GM12874 (cell line): ENCODE data around the gene FOXP1.

Experiments
- TF ChIP-seq, protein P1 (sequence below): IDR thresholded peaks from 2 replicates; pipeline ENCODE4 v1.5.1; 2011; ENCODE audit warnings: low read depth, mild to moderate bottlenecking, control low read depth, low read length, moderate library complexity; ENCODE audit not compliant: insufficient read depth

FOXP1 gene

DNA sequence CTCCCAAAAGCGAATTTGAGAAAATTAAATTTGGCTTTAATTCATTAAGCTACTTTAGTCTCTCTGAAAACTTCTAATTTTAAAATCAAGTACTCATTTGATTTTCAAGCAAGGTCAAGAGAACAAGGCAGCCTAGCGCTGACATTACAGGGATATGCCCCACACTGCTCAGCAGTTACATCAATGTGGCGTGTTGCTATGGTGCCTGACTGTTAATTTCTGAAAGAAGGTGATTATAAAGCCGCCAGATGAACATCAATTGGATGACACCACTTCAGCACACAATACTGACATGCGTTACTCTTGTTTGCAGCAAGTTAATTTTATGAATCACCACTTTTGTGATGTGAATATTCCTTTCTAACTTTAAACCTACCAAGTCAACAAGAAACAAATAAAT, 284.4 kb downstream of the FOXP1 start:
- TF ChIP-seq, protein P1, sequence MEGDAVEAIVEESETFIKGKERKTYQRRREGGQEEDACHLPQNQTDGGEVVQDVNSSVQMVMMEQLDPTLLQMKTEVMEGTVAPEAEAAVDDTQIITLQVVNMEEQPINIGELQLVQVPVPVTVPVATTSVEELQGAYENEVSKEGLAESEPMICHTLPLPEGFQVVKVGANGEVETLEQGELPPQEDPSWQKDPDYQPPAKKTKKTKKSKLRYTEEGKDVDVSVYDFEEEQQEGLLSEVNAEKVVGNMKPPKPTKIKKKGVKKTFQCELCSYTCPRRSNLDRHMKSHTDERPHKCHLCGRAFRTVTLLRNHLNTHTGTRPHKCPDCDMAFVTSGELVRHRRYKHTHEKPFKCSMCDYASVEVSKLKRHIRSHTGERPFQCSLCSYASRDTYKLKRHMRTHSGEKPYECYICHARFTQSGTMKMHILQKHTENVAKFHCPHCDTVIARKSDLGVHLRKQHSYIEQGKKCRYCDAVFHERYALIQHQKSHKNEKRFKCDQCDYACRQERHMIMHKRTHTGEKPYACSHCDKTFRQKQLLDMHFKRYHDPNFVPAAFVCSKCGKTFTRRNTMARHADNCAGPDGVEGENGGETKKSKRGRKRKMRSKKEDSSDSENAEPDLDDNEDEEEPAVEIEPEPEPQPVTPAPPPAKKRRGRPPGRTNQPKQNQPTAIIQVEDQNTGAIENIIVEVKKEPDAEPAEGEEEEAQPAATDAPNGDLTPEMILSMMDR, result no peak

DNA sequence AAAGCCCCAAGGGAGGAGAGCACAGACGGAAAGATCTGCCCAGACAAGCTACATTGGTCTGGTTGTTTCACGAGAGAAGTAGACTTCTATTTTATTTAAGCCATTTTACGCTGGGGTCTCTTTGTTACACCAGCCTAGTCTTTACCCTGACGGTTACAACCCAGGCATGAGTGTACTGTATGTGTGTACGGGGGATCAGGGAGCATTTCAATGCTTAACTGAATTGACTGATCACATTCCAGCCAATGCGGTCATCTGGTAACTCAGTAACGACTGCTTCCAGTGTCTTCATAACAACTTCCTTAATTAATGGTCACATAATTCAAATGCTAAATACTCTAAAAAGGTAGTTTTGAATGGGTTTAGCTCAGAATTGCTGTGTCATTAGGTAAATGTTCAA, 288.6 kb downstream of the FOXP1 start:
- TF ChIP-seq, protein P1, result no peak

DNA sequence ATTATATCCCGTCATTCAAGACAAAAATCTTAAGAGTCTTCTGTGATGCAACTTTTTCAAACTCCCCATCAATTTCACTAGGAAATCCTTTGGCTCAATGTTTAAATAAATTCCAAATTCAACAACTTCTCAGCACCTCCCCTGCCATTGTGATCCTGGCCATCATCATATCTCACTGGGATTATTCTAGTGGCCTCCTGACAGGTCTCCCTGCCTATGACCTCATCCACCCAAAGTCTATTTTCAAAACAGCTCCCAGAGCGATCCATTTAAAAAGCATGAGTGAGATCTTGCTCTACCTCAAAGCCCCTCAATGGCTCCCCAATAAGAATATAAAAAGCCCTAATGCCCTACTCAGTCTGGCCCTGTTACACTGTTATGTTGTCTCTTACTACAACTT, 293.2 kb downstream of the FOXP1 start:
- TF ChIP-seq, protein P1, result no peak

DNA sequence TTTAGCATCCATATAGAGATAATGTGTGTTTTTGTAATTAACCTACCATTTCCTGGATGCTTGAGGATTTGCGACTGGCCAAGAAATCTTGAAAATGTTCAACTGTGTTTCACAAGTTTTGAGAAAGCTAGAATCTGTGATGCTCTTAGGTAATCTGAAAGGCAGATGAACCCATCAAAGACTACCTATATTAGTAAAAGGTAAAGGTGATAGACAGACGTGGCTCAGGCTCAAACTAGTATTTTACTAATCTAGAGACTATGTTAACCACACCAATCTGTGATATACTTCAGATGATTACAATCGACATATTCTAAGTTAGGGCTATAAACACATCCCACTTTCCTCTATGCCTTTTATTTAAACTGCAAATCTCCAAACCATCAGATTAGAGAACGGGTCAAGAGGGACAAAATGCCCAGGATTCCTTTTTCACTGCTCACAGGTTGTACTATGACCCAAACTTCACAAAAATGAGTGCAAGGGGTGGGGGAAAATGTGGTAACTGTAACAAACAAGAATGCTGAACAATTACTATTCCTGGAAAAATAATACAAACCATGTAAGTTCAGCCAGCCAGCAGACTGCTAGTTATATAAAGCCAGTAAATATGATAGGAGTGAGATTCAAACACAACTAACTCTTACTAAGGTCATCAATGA, 295.1 kb downstream of the FOXP1 start:
- TF ChIP-seq, protein P1, result no peak

DNA sequence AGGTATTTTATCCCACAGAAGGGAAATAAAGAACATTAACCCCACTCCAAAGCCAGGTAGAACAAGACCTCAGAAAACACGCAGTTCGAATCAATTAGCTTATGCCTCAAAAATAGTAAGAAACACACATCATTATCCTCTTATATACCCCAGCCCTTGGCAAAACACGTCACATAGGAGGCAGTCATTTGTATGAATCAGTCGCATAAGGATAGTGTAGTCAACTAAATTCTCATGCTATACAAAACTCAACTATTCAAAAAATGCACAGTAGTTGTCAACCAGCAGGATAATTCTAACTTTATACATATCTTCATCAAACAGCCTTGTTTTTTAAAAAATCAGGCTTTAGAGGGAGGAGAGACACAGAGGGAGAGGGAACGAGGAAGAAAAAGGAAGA, 298.4 kb downstream of the FOXP1 start:
- TF ChIP-seq, protein P1, result no peak

DNA sequence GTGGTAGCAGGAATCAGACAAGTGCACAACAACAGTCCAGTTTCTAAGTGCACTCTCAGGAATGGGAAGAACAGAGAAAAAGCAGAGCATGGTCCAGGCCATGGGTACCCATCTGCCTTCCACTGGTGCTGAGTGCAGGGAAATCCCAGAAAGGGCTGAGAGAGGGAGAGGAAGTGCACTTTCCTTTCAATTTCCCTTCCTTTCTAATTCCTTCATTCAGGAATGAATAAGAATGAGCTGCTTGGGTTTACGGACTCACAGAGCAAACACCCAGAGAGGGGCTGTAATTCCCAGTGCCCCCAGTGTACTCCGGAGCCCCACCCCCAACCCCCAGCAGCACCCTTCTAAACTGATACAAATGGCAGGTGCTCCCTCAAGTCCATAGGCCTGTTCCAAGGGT, 300.6 kb downstream of the FOXP1 start:
- TF ChIP-seq, protein P1, result no peak

DNA sequence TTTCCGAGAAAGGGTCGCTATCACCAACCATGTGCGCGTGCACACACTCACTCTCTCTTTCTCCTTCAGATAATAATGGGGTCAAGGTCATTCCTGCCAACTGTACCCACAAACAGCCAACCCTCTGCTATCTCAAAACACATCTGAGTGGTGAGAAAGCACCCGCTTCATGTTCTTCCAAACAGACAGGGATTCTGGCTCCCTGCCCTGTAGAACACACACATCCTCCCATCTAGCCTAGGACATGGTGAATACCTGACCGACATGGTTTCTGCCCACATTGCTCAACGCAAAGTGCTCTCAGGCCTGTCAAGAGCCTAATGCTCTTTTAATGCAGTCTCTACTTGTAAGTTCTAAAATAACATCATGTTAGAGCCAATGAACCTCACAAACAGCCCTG, 302.2 kb downstream of the FOXP1 start:
- TF ChIP-seq, protein P1, result no peak
